ENCODE results near the gene TBCA. TPM values are rescaled to one million over a fixed set of nuclear protein-coding genes. Genes with fewer than 3 reads are reported as not detected.
"Not testable (repeated sequence)": the region's sequence is repeated elsewhere in the genome, so short reads cannot be mapped to it uniquely, and the experiment has no call there.

The TBCA gene
- total RNA-seq, 3 donors from 2014 or later = 79.7 to 136 (median 111) TPM

DNA sequence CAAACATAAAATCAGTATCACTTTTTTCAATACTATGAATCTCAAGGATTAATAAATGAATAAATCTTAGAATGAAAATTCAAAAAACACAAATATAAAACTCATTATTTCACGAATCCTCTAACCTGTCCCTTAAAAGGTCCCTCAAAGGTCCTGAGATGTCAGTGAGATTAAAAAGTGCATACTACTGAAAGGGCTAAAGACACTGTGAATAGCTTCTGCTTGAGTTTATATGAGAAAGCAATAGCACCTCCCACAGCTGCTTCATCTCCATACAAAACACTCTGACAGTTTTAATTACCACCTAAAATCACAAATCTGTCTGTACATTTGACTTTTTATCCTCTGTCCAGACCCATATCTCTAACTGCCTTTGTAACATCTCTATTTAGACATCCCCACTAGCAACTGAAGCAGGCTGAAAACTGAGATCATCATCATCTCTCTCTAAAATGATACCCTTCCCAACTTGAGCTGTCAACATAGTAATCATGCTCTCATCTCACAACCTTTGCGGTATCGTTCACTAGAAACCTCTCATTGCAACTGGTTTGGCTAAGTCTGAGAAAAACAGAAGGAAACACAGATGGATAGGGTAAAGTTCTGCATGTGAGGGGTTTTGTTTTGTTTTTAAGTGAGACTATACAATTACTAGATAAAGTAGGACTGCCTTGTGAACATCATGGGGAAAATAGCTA is 56.3 kb downstream of the TBCA start:
- ATAC-seq (no peak), DNase-seq (no peak)
- Histone ChIP-seq H3K4me1 (ENCODE audit: low read depth) (no peaks in the 10 kb centered on the region), H3K36me3 (ENCODE audit: low read depth) (no peaks in the 10 kb centered on the region), H3K9me3 (no peaks in the 10 kb centered on the region), H3K4me3 (no peak overlapping the region)
- TF ChIP-seq, protein P1, sequence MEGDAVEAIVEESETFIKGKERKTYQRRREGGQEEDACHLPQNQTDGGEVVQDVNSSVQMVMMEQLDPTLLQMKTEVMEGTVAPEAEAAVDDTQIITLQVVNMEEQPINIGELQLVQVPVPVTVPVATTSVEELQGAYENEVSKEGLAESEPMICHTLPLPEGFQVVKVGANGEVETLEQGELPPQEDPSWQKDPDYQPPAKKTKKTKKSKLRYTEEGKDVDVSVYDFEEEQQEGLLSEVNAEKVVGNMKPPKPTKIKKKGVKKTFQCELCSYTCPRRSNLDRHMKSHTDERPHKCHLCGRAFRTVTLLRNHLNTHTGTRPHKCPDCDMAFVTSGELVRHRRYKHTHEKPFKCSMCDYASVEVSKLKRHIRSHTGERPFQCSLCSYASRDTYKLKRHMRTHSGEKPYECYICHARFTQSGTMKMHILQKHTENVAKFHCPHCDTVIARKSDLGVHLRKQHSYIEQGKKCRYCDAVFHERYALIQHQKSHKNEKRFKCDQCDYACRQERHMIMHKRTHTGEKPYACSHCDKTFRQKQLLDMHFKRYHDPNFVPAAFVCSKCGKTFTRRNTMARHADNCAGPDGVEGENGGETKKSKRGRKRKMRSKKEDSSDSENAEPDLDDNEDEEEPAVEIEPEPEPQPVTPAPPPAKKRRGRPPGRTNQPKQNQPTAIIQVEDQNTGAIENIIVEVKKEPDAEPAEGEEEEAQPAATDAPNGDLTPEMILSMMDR (IDR thresholded peaks at IDR 0.05) = no peak
- intact Hi-C loops (cut with DNase I, micrococcal nuclease) = no loop called here

- H3K36me3 ChIP-seq (ENCODE audit: low read depth) = no peaks in the 10 kb centered on the region
- DNase-seq (no peak), ATAC-seq (no peak)
- no peaks in the 10 kb centered on the region for H3K4me1 ChIP-seq (ENCODE audit: low read depth)
- TF ChIP-seq, protein P1 (IDR thresholded peaks at IDR 0.05) = no peak
- intact Hi-C loops (cut with DNase I, micrococcal nuclease) = no loop called here
- H3K9me3 ChIP-seq = no peaks in the 10 kb centered on the region
- no peak overlapping the region for H3K4me3 ChIP-seq
Measured at GRCh38 chr5:77718934-77719610, 57.1 kb downstream of the TBCA start.

DNA sequence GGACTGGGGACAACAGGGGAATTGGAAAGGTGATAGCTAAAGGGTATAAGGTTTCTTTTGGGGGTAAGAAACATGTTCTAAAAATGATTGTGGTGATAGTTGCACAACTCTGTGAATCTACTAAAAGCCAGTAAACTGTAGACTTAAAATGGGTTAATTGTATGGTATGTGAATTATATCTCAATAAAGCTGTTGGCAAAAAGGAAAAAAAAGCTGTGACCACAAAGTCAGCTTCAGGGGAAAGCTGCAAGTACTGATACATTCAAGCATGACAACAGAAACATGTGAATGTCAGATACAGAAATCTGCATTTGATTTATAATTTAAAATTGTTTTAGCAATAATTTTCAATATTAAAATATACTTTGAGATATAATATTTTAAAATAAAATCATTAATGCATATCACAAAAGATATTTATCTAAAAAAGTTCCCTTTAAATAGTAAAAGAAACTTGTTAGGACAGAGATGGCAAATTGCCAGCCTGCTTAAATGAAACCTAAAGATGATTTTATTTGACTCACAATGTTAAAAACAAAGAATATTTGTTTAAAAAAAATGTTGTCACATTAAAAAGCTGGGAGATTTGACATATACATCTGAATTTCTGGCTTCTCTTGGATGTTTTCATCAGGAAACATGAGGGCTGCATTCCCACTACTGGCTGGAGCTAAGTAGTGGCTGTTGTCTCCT is 66.0 kb downstream of the TBCA start:
- TF ChIP-seq, protein P1 (IDR thresholded peaks at IDR 0.05) = no peak
- DNase-seq = no peak
- Histone ChIP-seq H3K9me3 (no peaks in the 10 kb centered on the region), H3K36me3 (ENCODE audit: low read depth) (no peaks in the 10 kb centered on the region), H3K4me3 (no peak overlapping the region), H3K4me1 (ENCODE audit: low read depth) (no peaks in the 10 kb centered on the region)
- ATAC-seq = no peak
- intact Hi-C loops (cut with DNase I, micrococcal nuclease) = no loop called here

DNA sequence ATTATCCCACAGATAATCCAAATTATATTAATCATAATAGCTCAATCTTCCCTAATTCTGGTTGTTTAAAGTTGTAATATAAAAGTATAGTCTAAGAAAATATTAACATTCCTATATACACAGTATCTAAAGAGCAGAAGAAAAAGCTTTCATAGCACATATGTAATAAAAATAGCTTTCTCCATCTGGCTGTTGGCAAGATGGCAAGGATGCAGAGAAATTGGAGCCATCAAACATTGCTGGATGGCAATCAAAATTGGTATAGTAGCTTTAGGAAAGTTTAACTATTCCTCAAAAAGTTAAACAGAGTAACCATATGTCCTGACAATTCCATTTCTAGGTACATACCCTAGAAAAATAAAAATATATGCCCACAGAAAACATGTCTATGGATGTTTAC is 66.8 kb downstream of the TBCA start:
- ATAC-seq = no peak
- Histone ChIP-seq H3K36me3 (ENCODE audit: low read depth) (no peaks in the 10 kb centered on the region), H3K9me3 (no peaks in the 10 kb centered on the region), H3K4me1 (ENCODE audit: low read depth) (no peaks in the 10 kb centered on the region), H3K4me3 (no peak overlapping the region)
- TF ChIP-seq, protein P1 (IDR thresholded peaks at IDR 0.05) = no peak
- intact Hi-C loops (cut with DNase I, micrococcal nuclease) = no loop called here
- DNase-seq = no peak

- Histone ChIP-seq H3K36me3 (ENCODE audit: low read depth) (no peaks in the 10 kb centered on the region), H3K9me3 (no peaks in the 10 kb centered on the region), H3K4me3 (no peak overlapping the region), H3K4me1 (ENCODE audit: low read depth) (no peaks in the 10 kb centered on the region)
- DNase-seq (no peak), ATAC-seq (no peak)
- intact Hi-C loops (cut with DNase I, micrococcal nuclease) = no loop called here
- TF ChIP-seq, protein P1 (IDR thresholded peaks at IDR 0.05) = no peak
Measured at GRCh38 chr5:77707791-77708190, 68.3 kb downstream of the TBCA start.

GRCh38 chr5:77699569-77699968 is 76.6 kb downstream of the TBCA start:
- H3K4me3 ChIP-seq; H3K4me1 ChIP-seq (ENCODE audit: low read depth); intact Hi-C loops (cut with DNase I, micrococcal nuclease); H3K36me3 ChIP-seq (ENCODE audit: low read depth); ATAC-seq; H3K9me3 ChIP-seq; DNase-seq: not testable (repeated sequence)

Measured in mucosa of descending colon (tissue), 3 donors.